ENCODE data around the gene POLD3.
"Not testable (repeated sequence)": the region's sequence is repeated elsewhere in the genome, so short reads cannot be mapped to it uniquely, and the experiment has no call there.

POLD3 gene

DNA sequence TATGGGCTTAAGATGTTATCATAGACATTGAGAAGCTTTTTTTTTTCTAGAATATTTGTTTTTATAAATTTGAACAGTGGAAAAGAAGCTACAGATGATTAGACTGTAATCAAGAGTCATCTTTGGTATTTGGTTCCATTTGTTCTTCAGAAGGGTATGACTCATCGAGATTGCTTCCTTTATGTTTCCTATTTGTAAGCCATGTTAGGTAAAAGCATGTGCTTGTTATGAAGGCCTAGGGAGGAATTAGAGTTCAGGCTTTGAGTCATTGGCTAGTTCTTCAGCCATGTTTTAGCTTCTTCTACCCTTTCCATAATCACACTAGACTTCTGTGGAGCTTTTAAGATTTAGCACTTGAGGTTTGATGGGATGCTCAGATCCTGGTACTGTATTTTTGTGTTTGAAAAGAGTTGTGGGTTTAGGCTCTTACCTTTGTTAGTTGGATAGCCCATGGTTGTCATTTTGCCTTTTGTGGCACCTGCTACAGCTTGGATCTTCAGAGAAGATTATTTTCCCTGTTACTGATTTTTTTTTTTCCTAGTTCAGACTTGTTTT lies 44.3 kb downstream of the POLD3 start:
- no peak for DNase-seq (ENCODE audit: low read depth in 2 of 2, low spot score in 1 of 2)

DNA sequence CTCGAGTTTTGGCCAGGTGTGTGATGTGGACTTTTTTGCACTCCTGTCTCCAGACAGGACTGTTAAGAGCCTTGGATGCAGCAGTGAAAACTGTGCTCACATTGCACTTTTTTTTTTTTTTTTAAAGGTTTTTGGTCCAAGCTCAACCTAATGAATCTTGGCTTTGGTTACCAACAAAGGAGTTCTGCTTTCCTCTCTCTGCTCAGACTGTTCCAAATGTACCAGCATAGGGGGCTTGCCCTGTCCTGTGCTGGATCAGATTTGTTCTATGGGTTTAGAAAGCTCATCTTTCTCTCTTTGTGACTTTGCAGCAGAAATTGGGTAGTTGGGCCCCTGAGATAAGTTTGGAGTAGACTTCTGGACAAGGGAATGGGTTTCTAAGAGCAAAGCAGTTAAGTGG lies 45.3 kb downstream of the POLD3 start:
- no peak for DNase-seq (ENCODE audit: low read depth in 2 of 2, low spot score in 1 of 2)

DNA sequence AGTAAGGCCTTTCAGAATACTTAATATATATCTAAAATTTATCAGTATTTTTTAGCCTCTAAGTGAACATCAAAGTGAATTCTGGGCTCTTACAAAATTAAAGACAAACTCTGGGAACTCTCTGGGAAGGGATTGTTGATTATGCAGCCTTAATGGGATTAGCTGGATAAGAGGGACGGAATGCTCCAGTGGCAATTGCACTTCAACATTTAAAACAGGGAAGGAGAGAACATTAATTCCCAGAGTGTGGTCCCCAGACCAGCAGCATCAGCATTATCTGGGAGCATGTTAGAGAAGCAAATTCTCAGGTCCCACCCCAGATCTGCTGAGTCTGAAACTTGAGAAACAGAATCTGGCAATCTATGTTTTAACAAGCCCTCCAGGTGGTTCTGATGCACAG lies 46.5 kb downstream of the POLD3 start:
- no peak for DNase-seq (ENCODE audit: low read depth in 2 of 2, low spot score in 1 of 2)

DNA sequence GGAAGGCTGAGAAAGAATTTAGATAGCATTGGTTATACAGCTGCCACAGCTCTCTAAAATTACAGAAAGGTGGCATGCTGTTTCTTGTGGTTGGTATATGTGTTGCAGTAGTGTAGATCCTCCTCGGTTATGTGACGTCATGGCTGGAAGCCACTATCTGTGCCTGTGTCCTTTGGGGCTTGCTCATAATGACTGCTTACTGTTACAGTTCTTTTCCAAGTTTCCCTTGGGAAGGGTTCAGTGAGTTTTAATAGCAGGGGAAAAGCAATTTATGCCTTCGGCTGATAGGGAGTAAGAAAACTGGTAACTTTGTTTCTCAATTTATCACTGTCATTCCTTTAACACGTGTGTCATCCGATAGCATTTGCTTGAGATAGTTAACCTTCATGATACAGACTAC lies 47.2 kb downstream of the POLD3 start:
- DNase-seq (ENCODE audit: low read depth in 2 of 2, low spot score in 1 of 2), result no peak

GRCh38 chr11:74641289-74641688 lies 48.9 kb downstream of the POLD3 start:
- no peak for DNase-seq (ENCODE audit: low read depth in 2 of 2, low spot score in 1 of 2)

- no peak for DNase-seq (ENCODE audit: low read depth in 2 of 2, low spot score in 1 of 2)
Measured at GRCh38 chr11:74641905-74642304, 49.5 kb downstream of the POLD3 start.

DNA sequence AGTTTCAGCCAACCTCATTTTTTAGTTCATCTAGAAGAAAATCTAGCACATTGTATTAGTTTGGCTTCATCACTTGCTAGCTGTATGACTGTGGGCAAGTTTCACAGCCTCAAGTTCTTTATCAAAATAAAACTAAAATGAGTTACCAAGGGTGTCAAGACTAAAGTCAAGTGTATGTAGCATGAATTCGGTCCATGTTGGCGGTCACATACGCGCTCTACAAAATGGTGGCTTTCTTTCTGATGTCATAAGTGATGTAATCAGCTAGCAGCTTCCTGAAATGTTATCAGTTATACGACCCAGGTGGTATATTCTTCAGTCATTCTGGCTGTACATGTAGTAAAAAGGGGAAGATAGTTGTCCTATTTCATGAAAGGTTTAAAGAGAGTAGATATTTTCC lies 50.5 kb downstream of the POLD3 start:
- DNase-seq (ENCODE audit: low read depth in 2 of 2, low spot score in 1 of 2), result no peak

DNA sequence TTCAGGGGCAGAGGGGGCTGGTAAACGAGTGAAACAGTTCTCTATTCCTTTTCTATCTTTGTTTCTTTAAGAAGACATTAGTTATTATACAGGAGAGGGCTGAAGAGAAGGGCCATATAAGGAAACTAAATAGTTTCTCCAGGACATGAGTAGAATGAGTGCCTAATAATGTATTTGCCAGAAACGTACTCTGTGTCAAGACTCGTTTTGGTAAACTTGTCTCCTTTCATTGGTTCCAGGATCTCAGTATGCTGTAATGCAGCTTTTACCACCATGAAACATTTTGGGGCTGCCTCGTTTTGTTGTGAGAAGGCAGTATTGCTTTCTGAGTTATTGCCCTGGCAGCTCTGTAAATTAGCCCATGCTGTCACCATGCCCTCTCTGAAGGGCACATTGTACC lies 51.7 kb downstream of the POLD3 start:
- no peak for DNase-seq (ENCODE audit: low read depth in 2 of 2, low spot score in 1 of 2)

- no peak for DNase-seq (ENCODE audit: low read depth in 2 of 2, low spot score in 1 of 2)
Measured at GRCh38 chr11:74646215-74646614, 53.8 kb downstream of the POLD3 start.

GRCh38 chr11:74646954-74647353 lies 54.6 kb downstream of the POLD3 start:
- no peak for DNase-seq (ENCODE audit: low read depth in 2 of 2, low spot score in 1 of 2)

DNA sequence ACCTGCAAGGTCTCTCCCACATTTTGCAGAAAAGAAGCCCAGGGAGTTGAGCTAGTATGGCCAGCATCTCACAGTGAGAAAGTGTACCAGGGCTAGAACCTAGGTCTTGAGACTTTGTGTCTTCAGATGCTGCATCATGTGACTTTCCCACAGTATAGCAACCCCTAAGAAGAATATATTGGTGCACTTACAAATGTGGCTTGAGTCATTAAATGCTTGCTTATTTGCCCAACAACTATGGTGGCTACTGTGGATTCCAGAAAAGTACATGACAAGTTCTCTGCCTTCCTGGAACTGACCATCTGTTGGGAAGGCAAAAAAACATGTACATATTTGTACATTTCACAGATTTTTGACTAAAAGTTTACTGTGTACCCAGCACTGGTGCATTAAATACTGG lies 55.0 kb downstream of the POLD3 start:
- DNase-seq (ENCODE audit: low read depth in 2 of 2, low spot score in 1 of 2), result no peak

DNA sequence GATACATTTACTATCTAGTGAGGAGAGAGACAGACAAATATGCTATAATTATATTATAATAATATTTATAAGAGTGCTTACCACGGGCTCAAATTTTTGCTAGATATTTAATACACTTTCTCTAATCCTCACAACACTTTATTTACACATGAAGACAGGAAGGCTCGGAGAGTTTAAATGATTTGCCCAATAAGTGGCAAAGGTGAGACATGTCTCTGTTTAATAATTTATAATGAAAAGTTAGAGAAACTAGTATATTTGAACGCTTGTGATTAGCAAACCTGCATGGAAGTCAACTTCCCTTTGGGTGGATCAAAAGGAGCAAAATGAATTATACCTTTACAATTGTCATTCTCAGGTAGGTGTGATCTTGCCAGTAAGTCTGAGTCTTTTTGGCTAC lies 55.4 kb downstream of the POLD3 start:
- no peak for DNase-seq (ENCODE audit: low read depth in 2 of 2, low spot score in 1 of 2)

GRCh38 chr11:74648894-74649293 lies 56.5 kb downstream of the POLD3 start:
- DNase-seq (ENCODE audit: low read depth in 2 of 2, low spot score in 1 of 2), result no peak

DNA sequence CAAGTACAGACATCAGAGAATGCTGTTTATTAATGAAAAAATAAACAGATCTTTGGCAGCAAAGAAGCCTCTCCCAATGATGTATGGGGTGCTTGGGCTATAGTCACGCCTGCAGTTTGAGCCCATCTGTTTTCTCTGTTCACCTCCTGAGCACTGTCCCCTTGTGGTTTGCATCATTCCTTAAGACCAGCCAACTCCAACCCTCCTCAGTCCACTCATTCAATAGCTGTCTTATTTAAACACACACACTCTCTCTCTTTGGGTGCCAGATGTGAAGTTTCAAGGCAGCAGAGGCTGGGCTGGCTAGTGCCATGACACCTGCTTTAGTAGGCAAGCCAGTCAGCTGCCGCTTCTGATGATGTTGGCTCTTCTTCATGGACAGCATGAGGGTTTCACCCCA lies 58.1 kb downstream of the POLD3 start:
- no peak for DNase-seq (ENCODE audit: low read depth in 2 of 2, low spot score in 1 of 2)

DNA sequence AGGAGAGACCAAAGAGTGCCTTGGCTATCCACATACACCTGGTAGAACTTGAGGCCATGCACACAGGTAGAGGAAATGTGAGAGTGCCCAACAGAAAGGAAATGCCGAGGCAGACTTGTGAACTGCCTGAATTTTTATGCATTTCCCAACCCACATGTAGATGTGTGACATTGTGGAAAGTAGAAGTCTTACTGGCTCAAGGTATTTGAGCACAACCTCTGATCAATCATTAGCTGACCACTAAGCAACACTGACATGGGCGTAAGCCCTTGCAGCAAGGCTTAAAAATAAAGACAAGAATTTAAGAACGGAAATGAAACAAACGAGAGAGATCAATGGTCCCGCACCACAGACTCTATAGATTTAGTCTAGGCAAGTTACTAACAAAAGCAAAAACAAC lies 62.6 kb downstream of the POLD3 start:
- no peak for DNase-seq (ENCODE audit: low read depth in 2 of 2, low spot score in 1 of 2)

DNA sequence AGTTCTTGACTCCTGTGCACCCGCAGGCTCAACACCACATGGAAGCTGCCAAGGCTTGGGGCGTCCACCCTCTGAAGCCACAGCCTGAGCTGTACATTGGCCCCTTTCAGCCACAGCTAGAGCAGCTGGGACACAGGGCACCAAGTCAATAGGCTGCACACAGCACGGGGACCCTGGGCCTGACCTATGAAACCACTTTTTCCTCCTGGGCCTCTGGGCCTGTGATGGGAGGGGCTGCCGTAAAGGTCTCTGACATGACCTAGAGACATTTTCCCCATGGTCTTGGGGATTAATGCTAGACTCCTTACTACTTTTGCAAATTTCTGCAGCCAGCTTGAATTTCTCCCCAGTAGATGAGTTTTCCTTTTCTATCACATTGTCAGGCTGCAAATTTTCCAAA lies 66.7 kb downstream of the POLD3 start:
- not testable (repeated sequence) for DNase-seq (ENCODE audit: low read depth in 2 of 2, low spot score in 1 of 2)

- no peak for DNase-seq (ENCODE audit: low read depth in 2 of 2, low spot score in 1 of 2)
Measured at GRCh38 chr11:74662487-74663103, 70.2 kb downstream of the POLD3 start.

DNA sequence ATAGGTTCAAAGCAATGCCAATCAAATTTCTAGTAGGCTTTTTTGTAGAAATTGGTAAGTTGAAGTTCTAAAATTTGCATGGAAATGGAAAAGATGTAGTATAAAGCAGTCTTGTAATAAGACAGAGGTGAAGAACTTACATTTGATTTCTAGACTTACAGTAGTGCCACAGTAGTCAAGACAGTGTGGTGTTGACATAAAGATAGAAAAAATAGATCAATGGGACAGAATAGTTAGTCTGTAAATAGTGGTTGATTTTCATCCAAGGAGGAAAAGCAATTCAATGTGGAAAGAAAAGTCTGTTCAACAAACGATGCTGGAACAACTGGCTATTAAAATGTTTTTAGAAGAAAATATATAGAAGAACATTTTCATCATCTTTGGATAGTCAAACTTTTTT lies 70.9 kb downstream of the POLD3 start:
- no peak for DNase-seq (ENCODE audit: low read depth in 2 of 2, low spot score in 1 of 2)

DNA sequence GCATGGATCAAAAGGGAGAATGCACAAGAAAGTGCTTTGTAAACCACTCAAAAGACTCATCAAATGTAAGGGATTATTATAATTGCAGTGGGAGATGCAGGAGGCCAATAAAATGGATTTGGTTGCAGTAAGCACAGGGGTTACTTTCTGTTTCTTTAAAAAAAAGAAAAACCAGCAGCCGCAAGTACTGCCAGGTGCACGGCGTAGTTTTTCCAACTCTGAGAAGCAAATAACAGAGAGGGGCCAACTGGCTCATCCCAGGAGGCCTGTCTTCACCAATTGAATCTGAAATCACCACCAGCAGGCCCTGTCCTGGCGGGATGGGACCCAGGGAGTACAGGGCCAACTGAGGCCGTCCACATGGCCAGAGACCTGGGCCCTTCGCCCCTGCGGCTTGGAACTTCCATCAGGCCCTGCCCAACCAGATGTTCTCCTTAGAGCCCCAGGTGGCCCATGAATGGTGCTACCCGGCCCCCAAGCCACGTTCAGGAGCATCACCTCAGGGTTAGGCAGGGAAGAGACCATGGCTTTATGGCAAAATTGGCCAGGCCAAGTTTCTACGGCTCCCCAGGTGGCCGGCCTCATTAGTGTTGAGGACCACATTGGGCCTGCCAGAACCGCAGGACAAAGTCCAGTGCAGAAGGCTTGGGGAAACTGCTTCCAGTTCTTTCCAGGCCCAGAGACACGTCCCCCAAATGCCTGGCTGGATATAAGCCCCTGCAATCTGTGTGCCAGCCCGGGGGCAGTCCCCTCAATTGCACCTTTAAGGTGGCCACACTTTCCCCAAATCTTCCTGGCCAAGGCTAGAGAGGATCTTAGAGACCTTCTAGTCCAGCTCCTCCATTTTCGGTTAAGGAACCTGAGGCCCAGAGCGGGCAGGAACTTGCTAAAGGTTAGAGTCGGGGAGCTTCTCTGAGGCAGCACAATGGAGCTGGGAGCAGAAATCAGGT lies 77.1 kb downstream of the POLD3 start:
- no peak for DNase-seq (ENCODE audit: low read depth in 2 of 2, low spot score in 1 of 2)

- DNase-seq (ENCODE audit: low read depth in 2 of 2, low spot score in 1 of 2), result no peak
Measured at GRCh38 chr11:74670171-74670570, 77.8 kb downstream of the POLD3 start.

- DNase-seq (ENCODE audit: low read depth in 2 of 2, low spot score in 1 of 2), result no peak
Measured at GRCh38 chr11:74671520-74672196, 79.3 kb downstream of the POLD3 start.
